ENCODE measurements around the gene RCOR1. TPM values are rescaled to one million over a fixed set of nuclear protein-coding genes. Genes with fewer than 3 reads are reported as not detected.

Gene RCOR1
- total RNA-seq, 4 donors from 2014 or later: 3.3 to 40.0 (median 19.7) TPM

DNA sequence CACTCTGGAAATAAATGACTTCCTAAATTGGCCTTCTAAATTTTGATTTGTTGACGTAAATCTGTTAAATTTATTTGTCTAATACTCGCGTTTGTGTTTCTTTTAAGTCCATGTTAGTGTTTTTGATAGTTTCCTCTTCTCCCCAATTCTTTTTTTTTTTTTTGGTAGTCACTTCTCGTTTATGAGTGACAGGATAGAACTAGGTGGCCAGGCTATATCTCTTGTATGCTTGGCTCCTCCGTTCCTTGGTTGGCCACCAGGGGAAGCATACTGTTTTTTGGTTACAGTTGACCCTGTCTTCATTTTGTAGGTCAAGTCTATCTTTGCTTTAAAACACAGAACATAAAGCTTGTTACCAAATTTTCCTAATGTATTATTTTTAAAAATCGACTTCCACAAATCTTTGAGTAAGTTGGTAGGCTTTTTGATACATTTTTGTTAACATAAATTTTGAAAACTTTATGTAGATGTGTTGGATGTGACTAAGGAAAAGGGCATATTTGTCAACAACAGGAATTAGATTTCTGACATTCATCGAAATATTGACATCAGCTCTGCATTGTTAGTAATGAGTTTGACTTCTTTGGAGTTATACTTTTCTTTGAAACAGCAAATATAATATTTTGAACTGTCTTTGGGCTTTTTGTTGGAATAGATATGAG, 2.2 kb downstream of the RCOR1 start:
- no peak overlapping the region for H3K4me3 ChIP-seq
- TF ChIP-seq POLR2A (IDR thresholded peaks at IDR 0.05): no peak
- TF ChIP-seq, protein P1, sequence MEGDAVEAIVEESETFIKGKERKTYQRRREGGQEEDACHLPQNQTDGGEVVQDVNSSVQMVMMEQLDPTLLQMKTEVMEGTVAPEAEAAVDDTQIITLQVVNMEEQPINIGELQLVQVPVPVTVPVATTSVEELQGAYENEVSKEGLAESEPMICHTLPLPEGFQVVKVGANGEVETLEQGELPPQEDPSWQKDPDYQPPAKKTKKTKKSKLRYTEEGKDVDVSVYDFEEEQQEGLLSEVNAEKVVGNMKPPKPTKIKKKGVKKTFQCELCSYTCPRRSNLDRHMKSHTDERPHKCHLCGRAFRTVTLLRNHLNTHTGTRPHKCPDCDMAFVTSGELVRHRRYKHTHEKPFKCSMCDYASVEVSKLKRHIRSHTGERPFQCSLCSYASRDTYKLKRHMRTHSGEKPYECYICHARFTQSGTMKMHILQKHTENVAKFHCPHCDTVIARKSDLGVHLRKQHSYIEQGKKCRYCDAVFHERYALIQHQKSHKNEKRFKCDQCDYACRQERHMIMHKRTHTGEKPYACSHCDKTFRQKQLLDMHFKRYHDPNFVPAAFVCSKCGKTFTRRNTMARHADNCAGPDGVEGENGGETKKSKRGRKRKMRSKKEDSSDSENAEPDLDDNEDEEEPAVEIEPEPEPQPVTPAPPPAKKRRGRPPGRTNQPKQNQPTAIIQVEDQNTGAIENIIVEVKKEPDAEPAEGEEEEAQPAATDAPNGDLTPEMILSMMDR (IDR thresholded peaks at IDR 0.05): peak; percentile 51 to 83 (median 72)
- intact Hi-C loops (cut with DNase I; ENCODE audit: low total_unique reads): no loop called here
- peaks cover 0 to 3% of the 10 kb centered on the region in 2 donors for H3K4me1 ChIP-seq
- H3K36me3 ChIP-seq: no peaks in the 10 kb centered on the region
- no peaks in the 10 kb centered on the region for H3K27me3 ChIP-seq
- peak; percentile 42 to 47 for DNase-seq
- H3K27ac ChIP-seq: no peak overlapping the region
- H3K9me3 ChIP-seq: no peaks in the 10 kb centered on the region

DNA sequence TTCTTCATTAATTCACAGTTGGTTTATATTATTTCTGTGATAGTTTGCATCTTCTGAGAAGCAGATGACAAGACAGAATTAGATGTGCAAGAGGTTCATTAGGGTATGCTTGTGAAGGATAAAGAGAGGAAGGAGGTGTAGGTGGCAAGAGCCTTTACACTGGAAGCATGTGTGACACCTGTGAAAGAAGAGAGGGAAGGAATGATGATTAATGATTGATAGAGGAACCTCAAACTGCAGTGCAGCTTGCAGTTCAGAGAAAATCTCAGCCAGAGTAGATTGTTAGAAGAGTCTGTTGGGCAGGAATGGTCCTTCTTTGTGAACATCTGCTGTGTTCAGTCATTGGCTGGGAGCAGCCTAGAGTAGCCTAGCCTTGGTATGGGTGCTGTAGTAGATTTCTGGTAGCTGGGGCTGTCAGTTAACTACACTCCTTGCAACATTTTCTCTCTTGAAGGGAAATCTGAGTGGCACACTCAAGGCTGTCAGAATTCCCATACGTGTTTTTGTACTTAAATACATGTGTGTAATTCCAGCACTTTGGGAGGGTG, 9.0 kb downstream of the RCOR1 start:
- no peak overlapping the region for H3K27ac ChIP-seq
- no peak for TF ChIP-seq POLR2A (IDR thresholded peaks at IDR 0.05)
- TF ChIP-seq, protein P1 (IDR thresholded peaks at IDR 0.05): no peak
- intact Hi-C loops (cut with DNase I; ENCODE audit: low total_unique reads): no loop called here

DNA sequence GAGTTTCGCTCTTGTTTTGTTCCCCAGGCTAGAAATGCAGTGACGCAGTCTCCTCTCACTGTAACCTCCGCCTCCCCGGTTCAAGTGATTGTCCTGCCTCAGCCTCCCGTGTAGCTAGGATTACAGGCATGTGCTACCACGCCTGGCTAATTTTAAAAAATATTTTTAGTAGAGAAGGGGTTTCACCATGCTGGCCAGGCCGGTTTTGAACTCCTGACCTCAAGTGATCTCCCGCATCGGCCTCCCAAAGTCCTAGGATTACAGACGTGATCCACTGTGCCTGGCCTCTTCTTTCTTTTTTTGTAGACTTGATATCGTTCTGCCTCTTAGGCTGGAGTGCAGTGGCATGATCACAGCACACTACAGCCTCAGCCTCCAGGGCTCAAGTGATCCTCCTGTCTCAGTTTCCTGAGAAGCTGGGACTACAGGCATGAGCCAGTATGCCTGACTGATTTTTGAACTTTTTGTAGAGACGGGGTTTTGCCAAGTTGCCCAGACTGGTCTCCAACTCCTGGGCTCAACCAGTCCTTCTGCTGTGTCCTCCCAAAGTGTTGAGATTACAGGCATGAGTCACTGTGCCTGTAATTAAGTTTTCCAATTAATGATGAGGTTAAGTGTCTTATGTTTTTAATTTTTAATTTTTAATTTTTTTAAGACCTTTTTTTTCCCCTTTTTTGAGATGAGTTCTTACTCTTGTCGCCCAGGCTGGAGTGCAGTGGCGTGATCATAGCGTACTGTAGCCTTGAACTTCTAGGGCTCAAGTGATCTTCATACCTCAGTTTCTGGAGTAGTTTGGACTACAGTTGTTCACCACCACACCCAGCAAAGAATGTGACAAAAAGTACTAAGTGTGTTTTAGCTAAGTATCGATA, 10.2 kb downstream of the RCOR1 start:
- no peaks in the 10 kb centered on the region for H3K27me3 ChIP-seq
- TF ChIP-seq, protein P1 (IDR thresholded peaks at IDR 0.05): no peak
- no peak for TF ChIP-seq POLR2A (IDR thresholded peaks at IDR 0.05)
- intact Hi-C loops (cut with DNase I; ENCODE audit: low total_unique reads): no loop called here
- no peaks in the 10 kb centered on the region for H3K36me3 ChIP-seq
- H3K9me3 ChIP-seq: no peaks in the 10 kb centered on the region
- no peak for DNase-seq
- H3K4me1 ChIP-seq: peaks cover 0 to 3% of the 10 kb centered on the region in 2 donors
- no peak overlapping the region for H3K4me3 ChIP-seq
- no peak overlapping the region for H3K27ac ChIP-seq

More for the DNA sequence above, 9.0 kb downstream of the RCOR1 start:
- no peaks in the 10 kb centered on the region for H3K9me3 ChIP-seq
- H3K4me1 ChIP-seq: peaks cover 0 to 3% of the 10 kb centered on the region in 2 donors
- no peaks in the 10 kb centered on the region for H3K36me3 ChIP-seq
- H3K4me3 ChIP-seq: no peak overlapping the region
- no peak for DNase-seq
- H3K27me3 ChIP-seq: no peaks in the 10 kb centered on the region

DNA sequence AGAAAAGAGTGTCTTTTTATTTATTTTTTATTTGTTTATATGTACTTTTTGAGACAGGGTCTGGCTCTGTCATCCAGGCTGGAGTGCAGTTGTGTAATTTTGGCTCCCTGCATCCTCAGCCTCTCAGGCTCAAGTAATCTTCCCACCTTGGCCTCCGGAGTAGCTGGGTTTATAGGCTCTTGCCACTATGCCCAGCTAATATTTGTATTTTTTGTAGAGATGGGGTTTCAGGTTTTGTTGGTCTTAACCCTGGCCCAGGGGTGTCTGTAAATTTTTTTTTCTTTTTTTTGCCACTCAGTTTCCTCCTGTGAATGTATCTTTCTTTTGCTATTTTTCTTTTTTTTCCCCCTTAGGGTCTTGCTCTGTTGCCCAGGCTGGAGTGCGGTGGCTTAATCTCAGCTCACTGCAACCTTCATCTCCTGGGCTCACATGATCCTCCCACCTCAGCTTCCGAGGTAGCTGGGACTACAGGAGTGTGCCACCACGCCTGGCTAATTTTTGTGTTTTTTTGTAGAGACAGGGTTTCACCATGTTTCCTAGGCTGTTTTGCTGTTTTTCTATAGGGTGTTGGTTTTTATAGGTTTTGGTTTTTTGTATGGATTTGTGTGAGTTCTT, 11.0 kb downstream of the RCOR1 start:
- Histone ChIP-seq H3K9me3 (no peaks in the 10 kb centered on the region), H3K36me3 (no peaks in the 10 kb centered on the region), H3K27ac (no peak overlapping the region), H3K4me3 (no peak overlapping the region), H3K4me1 (peaks cover 0 to 3% of the 10 kb centered on the region in 2 donors), H3K27me3 (no peaks in the 10 kb centered on the region)
- TF ChIP-seq POLR2A (IDR thresholded peaks at IDR 0.05): no peak
- TF ChIP-seq, protein P1 (IDR thresholded peaks at IDR 0.05): no peak
- intact Hi-C loops (cut with DNase I; ENCODE audit: low total_unique reads): no loop called here
- DNase-seq: no peak
